ENCODE measurements around the gene SMARCD3. TPM values are rescaled to one million over a fixed set of nuclear protein-coding genes. Genes with fewer than 3 reads are reported as not detected.

The SMARCD3 gene
- total RNA-seq, 2 experiments from 2014 or later: 1.5 to 1.9 TPM

- Histone ChIP-seq H3K9me2 (ENCODE audit: insufficient read depth, low read length) (no peaks in the 10 kb centered on the region), H3K36me3 (ENCODE audit: insufficient read depth, low read length) (peaks cover 5% of the 10 kb centered on the region; the same call in 1 of the 2 replicates), H3K27ac (ENCODE audit: low read depth, low read length, poor library complexity, severe bottlenecking) (no peak overlapping the region), H3K4me1 (ENCODE audit: insufficient read depth, low read length, poor library complexity, severe bottlenecking) (peaks cover 49% of the 10 kb centered on the region), H3K4me2 (ENCODE audit: low read length) (peak overlapping the region; percentile 66; the same call in 1 of the 2 replicates), H4K20me1 (ENCODE audit: insufficient read depth, low read length) (peaks cover 6% of the 10 kb centered on the region; the same call in 1 of the 2 replicates), H3K9me3 (ENCODE audit: low read length) (no peaks in the 10 kb centered on the region), H2AFZ (ENCODE audit: low read length) (no peak overlapping the region), H3K79me2 (ENCODE audit: insufficient read depth, low read depth, low read length) (no peaks in the 10 kb centered on the region), H3K4me3 (ENCODE audit: low read depth, low read length, poor library complexity, severe bottlenecking) (no peak overlapping the region)
- BruUV-seq (replicated peaks): no TSS peak
- intact Hi-C loops (cut with micrococcal nuclease; ENCODE audit: unreplicated experiment): no loop called here
- ChIA-PET CTCF (ENCODE audit: unreplicated experiment) (interaction anchor here (0.7 to 1.6 kb wide), 3 partner anchors 10 to 67 kb away, joined by 3 to 6 read pairs (median 3); partner anchors contain the start of gene ABCF2), POLR2A (interaction anchor here (0.6 to 2.0 kb wide), 4 partner anchors 8 to 169 kb away, joined by 3 to 5 read pairs (median 3); partner anchors contain the start of gene ABCF2)
- TF ChIP-seq CTCF (conservative IDR thresholded peaks at IDR 0.05; ENCODE audit: low read length) (no peak), EZH2phosphoT487 (IDR thresholded peaks at IDR 0.05; ENCODE audit: borderline replicate concordance, low read depth, low read length) (no peak)
- no peak for DNase-seq (ENCODE audit: low spot score)
These were observed 6.1 kb downstream of the SMARCD3 start for GRCh38 chr7:151242159-151243044.

- no peaks in the 10 kb centered on the region for H3K79me2 ChIP-seq (ENCODE audit: insufficient read depth, low read depth, low read length)
- no peak for DNase-seq (ENCODE audit: low spot score)
- TF ChIP-seq EZH2phosphoT487 (IDR thresholded peaks at IDR 0.05; ENCODE audit: borderline replicate concordance, low read depth, low read length): no peak
- TF ChIP-seq CTCF (conservative IDR thresholded peaks at IDR 0.05; ENCODE audit: low read length): no peak
- no TSS peak for BruUV-seq (replicated peaks)
- CTCF ChIA-PET (ENCODE audit: unreplicated experiment): no interaction called here
- no peaks in the 10 kb centered on the region for H3K9me2 ChIP-seq (ENCODE audit: insufficient read depth, low read length)
- intact Hi-C loops (cut with micrococcal nuclease; ENCODE audit: unreplicated experiment): no loop called here
- H3K9me3 ChIP-seq (ENCODE audit: low read length): no peaks in the 10 kb centered on the region
- peaks cover 12% of the 10 kb centered on the region; the same call in 1 of the 2 replicates for H3K36me3 ChIP-seq (ENCODE audit: insufficient read depth, low read length)
- H4K20me1 ChIP-seq (ENCODE audit: insufficient read depth, low read length): peaks cover 6% of the 10 kb centered on the region; the same call in 1 of the 2 replicates
- H3K4me3 ChIP-seq (ENCODE audit: low read depth, low read length, poor library complexity, severe bottlenecking): no peak overlapping the region
- H2AFZ ChIP-seq (ENCODE audit: low read length): no peak overlapping the region
- no peak overlapping the region for H3K4me2 ChIP-seq (ENCODE audit: low read length)
- POLR2A ChIA-PET: interaction anchor here (0.6 kb wide), 2 partner anchors 18 to 170 kb away, joined by 3 read pairs; no protein-coding TSS in a partner anchor
- H3K27ac ChIP-seq (ENCODE audit: low read depth, low read length, poor library complexity, severe bottlenecking): no peak overlapping the region
- H3K4me1 ChIP-seq (ENCODE audit: insufficient read depth, low read length, poor library complexity, severe bottlenecking): peaks cover 49% of the 10 kb centered on the region
These were observed 6.8 kb downstream of the SMARCD3 start for GRCh38 chr7:151241755-151242096.
